ENCODE data around the gene WWOX.

DNA sequence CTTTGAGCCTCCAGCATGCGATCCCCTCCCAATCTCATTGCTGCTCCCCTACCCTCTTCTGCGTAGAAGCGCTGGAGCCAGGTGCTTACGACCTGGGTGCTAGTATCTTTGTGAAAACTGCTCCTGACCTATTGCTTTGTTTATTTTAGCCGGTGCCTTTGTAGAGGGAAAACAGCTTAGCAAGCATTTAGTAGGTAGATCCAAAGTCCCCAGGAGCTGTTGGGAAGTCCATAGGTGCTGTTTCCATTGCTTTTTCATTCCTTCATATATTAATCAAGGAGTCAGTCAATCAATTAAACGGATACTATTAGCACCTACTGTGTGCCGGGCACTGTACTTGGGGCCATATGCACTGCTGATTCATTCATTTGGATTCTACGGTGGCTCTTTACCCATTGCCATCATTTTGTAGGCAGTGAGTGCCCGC, 497.6 kb downstream of the WWOX start:
- TF ChIP-seq, protein P1, sequence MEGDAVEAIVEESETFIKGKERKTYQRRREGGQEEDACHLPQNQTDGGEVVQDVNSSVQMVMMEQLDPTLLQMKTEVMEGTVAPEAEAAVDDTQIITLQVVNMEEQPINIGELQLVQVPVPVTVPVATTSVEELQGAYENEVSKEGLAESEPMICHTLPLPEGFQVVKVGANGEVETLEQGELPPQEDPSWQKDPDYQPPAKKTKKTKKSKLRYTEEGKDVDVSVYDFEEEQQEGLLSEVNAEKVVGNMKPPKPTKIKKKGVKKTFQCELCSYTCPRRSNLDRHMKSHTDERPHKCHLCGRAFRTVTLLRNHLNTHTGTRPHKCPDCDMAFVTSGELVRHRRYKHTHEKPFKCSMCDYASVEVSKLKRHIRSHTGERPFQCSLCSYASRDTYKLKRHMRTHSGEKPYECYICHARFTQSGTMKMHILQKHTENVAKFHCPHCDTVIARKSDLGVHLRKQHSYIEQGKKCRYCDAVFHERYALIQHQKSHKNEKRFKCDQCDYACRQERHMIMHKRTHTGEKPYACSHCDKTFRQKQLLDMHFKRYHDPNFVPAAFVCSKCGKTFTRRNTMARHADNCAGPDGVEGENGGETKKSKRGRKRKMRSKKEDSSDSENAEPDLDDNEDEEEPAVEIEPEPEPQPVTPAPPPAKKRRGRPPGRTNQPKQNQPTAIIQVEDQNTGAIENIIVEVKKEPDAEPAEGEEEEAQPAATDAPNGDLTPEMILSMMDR (IDR thresholded peaks at IDR 0.05): no peak
- TF ChIP-seq GATA3 (IDR thresholded peaks at IDR 0.05; ENCODE audit: borderline replicate concordance) (no peak), CHD2 (IDR thresholded peaks at IDR 0.05; ENCODE audit: low read length, partially characterized antibody) (no peak), RAD21 (conservative IDR thresholded peaks at IDR 0.05 in 1 of 2, IDR thresholded peaks at IDR 0.05 in 1 of 2) (no peak)
